SK-N-MC (cell line): ENCODE data around the gene LNPK.

Experiments used
- EZH2 ChIP-seq: fragments of 200-600 bp; sonication (generic); IDR thresholded peaks from one replicate; pipeline ENCODE4 v1.6.1; 2017; ENCODE audit warnings: antibody characterized with exemption
- FOXP2 ChIP-seq: optimal IDR thresholded peaks from 2 replicates; pipeline ENCODE3; 2011; ENCODE audit warnings: mild to moderate bottlenecking, moderate library complexity; ENCODE audit not compliant: insufficient read depth; ENCODE audit errors: extremely low read length, control extremely low read depth
- POLR2AphosphoS5 ChIP-seq: IDR thresholded peaks from 2 replicates; pipeline ENCODE4 v1.6.1; 2012; ENCODE audit warnings: mild to moderate bottlenecking, low read depth, low read length, borderline replicate concordance

GRCh38 chr2:175929850-175930249, 72.2 kb downstream of the LNPK start:
- TF ChIP-seq EZH2 (no peak), POLR2AphosphoS5 (no peak), FOXP2 (no peak)
